Fibroblast of mammary gland (primary cell): Measurements from ENCODE around the gene MYBPC1.
A peak's percentile ranks its signal among the peaks of the same experiment; 100 is the strongest.

Experiments used
- DNase-seq: peaks from one replicate; pipeline ENCODE4 v3.0.0-alpha.2; 2010; ENCODE audit warnings: low read depth
- H3K4me3 ChIP-seq: 2 replicates; pipeline ENCODE4 v1.5.1; 2011; ENCODE audit warnings: low read depth, mild to moderate bottlenecking, low read length, moderate library complexity; ENCODE audit not compliant: control insufficient read depth
- TF ChIP-seq, protein P1 (sequence below): conservative IDR thresholded peaks from 2 replicates; pipeline ENCODE4 v1.5.1; 2011; ENCODE audit warnings: low read depth, low read length, inconsistent platforms; ENCODE audit not compliant: control insufficient read depth, insufficient read depth

MYBPC1 gene

DNA sequence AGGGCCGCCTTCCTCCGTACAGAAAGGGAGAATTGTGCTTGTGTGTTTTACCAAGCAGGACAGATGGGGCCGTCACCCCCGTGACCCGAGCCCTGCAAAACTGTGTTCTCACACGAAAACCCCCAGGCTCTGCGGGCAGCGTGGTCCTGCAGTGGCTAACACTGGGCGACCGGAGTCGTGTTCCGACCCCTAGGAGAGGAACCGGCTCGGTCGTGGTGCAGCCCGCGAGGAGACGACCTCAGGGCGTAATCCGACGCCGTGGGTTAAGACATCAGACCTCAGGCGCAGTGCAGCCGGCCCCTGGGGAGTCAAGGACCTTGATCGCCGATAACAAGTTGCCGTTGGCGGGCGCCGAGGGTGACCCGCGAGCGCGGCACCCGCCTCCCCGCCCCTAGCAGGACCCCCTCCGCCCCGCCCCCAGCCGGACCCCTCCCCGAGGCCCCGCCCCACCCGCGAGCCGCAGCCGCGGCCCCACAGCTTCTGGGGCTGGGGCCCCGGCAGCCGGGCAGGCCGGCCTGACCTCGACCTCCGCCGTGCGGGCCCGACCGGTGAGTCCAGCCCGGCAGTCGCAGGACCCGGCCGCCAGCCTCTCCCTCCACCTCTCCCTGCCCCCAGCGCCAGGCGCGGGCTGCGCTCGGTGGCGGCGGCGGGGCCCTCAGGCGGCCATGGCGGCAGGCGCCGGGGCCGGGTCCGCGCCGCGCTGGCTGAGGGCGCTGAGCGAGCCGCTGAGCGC lies 102.6 kb downstream of the MYBPC1 start, which contains the start of gene CHPT1:
TSS of gene CHPT1 (plus strand) at position 444 of the 733 bp plus-strand sequence. CDS start at position 666, 222 bp downstream.
- H3K4me3 ChIP-seq: peak within 1 kb of the TSS; percentile 80
- peak; percentile 19 for DNase-seq
- TF ChIP-seq, protein P1, sequence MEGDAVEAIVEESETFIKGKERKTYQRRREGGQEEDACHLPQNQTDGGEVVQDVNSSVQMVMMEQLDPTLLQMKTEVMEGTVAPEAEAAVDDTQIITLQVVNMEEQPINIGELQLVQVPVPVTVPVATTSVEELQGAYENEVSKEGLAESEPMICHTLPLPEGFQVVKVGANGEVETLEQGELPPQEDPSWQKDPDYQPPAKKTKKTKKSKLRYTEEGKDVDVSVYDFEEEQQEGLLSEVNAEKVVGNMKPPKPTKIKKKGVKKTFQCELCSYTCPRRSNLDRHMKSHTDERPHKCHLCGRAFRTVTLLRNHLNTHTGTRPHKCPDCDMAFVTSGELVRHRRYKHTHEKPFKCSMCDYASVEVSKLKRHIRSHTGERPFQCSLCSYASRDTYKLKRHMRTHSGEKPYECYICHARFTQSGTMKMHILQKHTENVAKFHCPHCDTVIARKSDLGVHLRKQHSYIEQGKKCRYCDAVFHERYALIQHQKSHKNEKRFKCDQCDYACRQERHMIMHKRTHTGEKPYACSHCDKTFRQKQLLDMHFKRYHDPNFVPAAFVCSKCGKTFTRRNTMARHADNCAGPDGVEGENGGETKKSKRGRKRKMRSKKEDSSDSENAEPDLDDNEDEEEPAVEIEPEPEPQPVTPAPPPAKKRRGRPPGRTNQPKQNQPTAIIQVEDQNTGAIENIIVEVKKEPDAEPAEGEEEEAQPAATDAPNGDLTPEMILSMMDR: no peak

DNA sequence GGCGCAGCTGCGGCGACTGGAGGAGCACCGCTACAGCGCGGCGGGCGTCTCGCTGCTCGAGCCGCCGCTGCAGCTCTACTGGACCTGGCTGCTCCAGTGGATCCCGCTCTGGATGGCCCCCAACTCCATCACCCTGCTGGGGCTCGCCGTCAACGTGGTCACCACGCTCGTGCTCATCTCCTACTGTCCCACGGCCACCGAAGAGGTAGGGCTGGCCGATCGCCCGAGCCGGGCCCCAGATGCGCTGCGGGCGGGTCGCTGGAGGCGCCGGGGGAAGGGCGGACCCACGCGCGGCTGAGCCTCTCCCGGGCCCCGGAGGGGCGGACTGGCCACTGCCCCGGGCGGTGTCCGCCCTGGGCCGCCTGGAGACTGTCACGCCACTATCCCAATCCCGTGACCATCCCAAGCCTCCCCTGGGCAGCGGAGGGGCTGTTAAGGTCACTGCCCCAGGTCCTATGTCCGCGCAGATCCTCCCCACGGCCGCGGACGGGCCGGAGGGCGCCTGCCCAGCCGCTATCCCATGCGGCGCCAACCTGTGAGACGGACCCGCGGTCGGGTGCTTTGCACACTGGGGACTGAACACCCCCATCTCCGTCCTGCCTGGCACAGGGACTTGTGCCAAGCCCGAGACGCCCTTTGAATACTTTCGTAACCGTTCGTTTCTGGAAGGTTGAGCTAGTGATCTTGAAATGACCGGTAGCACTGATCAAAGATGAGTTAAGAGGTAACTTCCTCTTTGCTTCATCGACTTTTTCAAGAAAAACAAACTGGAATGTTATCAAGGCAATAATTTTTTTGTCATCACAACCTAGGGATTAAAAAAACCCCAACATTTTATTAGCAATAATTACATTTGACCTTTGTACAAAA lies 103.4 kb downstream of the MYBPC1 start:
- TF ChIP-seq, protein P1: no peak
- peak overlapping the region; percentile 80 for H3K4me3 ChIP-seq
- peak; percentile 34 for DNase-seq

DNA sequence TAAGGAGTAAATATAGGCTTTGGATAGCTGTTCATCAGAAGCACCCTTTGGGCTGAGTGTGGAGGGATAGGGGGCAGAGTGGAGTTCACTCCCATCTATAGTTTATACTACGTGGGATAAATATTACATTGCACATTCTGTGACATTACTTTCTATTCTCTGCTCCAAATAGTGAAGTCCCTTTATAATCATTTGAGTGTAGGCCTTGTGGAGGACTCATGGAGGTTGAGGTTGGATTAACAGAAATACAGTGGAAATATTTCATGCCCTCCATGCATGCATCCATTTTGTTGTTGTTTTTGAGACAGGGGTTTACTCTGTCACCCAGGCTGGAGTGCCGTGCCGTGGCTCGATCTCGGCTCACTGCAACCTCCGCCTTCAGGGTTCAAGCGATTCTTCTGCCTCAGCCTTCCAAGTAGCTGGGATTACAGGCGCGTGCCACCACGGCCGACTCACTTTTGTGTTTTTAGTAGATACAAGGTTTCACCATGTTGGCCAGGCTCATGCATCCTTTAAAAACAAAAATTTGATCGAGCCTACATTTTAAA lies 104.1 kb downstream of the MYBPC1 start:
- peak; percentile 27 for DNase-seq
- H3K4me3 ChIP-seq: peak overlapping the region; percentile 80
- TF ChIP-seq, protein P1: peak; percentile 38

DNA sequence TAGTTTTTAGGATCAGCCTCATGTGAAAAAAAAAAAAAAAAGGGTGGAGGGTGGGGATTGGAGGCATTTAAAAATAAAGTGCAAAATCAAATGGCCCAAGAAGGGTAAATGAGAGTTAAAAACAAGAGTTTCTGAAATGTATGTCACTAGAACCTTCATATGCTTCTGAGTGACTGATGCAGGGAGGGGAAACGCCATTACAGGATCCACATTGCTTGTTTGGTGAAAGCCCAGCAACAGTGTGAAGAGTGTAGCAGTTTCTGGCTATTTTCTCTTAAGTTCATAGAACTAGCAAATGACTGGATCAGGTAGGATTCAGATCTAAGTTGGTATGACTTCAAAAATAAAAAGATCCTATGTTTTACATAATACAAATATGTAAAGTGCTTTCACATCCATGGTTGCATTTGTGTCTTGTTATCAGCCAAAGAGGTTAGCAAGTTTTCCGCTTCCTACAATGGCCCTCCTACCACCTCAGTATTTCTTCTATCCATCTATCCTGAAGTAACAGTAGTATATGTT lies 105.6 kb downstream of the MYBPC1 start:
- TF ChIP-seq, protein P1: no peak
- DNase-seq: no peak
- H3K4me3 ChIP-seq: no peak overlapping the region

DNA sequence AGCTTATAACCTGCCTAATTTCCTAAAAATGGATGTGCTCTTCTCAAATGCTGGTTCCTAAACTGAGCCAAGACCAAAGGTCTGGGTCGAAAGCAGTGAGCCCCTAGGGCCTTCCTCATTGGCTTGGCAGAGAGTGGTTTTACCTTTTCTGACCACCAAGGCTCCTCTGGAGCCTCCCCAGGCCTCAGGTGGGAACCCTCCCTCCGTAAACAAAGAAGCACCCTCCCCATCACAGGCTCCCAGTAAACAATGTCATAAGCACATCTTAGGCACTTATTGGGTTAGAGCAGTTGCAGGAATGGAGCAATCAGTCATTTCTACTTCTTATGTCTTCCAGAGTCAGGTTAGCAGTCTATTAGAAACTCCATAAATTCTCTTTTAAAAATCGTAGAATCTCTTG lies 108.7 kb downstream of the MYBPC1 start:
- H3K4me3 ChIP-seq: no peak overlapping the region
- DNase-seq: no peak
- TF ChIP-seq, protein P1: no peak

DNA sequence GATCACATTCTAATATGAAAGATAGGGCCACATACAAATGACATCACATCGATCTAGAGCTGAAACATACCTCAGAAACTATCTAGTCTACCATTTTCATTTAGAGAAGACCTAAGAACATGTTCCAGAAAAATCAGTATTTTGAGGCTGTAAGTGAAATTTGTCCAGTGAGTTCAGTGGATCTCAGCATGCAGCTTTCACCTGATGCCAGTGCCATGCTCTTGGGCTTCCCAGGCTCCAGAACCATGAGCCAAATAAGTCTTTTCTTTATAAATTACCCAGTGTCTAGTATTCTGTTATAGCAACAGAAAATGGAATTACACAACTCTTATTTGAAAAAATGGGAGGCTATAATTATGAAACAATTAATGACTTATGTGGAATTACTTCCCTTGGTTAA lies 111.6 kb downstream of the MYBPC1 start:
- TF ChIP-seq, protein P1: no peak
- DNase-seq: no peak
- no peak overlapping the region for H3K4me3 ChIP-seq
